ENCODE measurements around the gene CTDSP1. TPM values are rescaled to one million over a fixed set of nuclear protein-coding genes. Genes with fewer than 3 reads are reported as not detected.

Gene CTDSP1
- total RNA-seq, 1 donor from 2014 or later = 41.8 TPM

DNA sequence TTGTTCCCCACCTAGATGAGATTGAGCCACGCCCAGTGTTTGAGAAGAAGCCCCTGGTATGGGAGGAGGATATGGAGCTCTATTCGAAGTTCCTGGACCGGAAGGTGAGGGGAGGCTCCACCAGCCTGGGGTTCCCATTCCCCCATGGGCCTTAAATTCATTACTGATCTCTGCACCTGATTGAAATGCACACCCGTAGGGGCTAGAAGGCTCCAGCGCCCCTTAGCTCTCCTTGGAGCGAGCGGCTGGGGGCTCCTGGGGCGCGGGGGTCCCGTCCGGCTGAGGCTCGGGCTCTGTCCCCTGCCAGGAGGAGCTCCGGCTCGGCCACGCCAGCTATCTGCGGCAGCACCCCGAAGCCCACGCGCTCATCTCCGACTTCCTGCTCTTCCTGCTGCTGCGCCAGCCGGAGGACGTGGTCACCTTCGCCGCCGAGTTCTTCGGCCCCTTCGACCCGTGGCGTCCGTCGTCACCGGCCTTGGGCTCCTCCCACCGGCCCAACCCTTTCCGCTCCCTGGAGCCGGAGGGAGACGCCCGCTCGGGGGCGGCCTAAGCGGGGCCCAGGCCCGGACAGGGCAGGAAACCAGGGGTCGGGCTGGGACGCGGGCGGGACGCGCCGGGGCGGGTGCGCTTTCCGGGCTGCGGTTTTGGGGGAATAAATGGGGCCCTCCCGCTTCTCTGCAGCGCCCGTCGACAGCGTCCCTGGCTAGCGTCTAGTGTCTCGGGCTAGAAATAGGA is 32.1 kb upstream of the CTDSP1 start:
- DNase-seq (ENCODE audit: low read depth) (peak; percentile 58), FAIRE-seq (no peak)
- H3K9me3 Mint-ChIP-seq (ENCODE audit: unreplicated experiment) = peaks cover 2% of the 10 kb centered on the region
- Histone ChIP-seq H3K4me2 (ENCODE audit: low read length) (peak overlapping the region; percentile 83), H3K9ac (ENCODE audit: low read length) (peak overlapping the region; percentile 68), H4K20me1 (ENCODE audit: insufficient read depth, low read length) (no peaks in the 10 kb centered on the region), H3K4me1 (ENCODE audit: insufficient read depth, low read length) (no peaks in the 10 kb centered on the region), H3K9me3 (ENCODE audit: insufficient read depth, low read depth, low read length) (peaks cover 6% of the 10 kb centered on the region), H3K79me2 (ENCODE audit: insufficient read depth, low read length) (no peaks in the 10 kb centered on the region), H2AFZ (ENCODE audit: low read depth, low read length) (peak overlapping the region; percentile 96), H3K27me3 (ENCODE audit: insufficient read depth, low read length) (peaks cover 3% of the 10 kb centered on the region), H3K36me3 (ENCODE audit: insufficient read depth, low read length) (no peaks in the 10 kb centered on the region), H3K4me3 (ENCODE audit: insufficient read depth, low read depth, low read length) (peak overlapping the region; percentile 55), H3K27ac (ENCODE audit: low read depth, low read length) (peak overlapping the region; percentile 7)
- no peaks in the 10 kb centered on the region for H3K4me1 Mint-ChIP-seq (ENCODE audit: low read depth, unreplicated experiment)
- TF ChIP-seq, protein P1, sequence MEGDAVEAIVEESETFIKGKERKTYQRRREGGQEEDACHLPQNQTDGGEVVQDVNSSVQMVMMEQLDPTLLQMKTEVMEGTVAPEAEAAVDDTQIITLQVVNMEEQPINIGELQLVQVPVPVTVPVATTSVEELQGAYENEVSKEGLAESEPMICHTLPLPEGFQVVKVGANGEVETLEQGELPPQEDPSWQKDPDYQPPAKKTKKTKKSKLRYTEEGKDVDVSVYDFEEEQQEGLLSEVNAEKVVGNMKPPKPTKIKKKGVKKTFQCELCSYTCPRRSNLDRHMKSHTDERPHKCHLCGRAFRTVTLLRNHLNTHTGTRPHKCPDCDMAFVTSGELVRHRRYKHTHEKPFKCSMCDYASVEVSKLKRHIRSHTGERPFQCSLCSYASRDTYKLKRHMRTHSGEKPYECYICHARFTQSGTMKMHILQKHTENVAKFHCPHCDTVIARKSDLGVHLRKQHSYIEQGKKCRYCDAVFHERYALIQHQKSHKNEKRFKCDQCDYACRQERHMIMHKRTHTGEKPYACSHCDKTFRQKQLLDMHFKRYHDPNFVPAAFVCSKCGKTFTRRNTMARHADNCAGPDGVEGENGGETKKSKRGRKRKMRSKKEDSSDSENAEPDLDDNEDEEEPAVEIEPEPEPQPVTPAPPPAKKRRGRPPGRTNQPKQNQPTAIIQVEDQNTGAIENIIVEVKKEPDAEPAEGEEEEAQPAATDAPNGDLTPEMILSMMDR (IDR thresholded peaks at IDR 0.05; ENCODE audit: insufficient read depth, low read depth, low read length) = no peak
- H3K27me3 Mint-ChIP-seq (ENCODE audit: low read depth, unreplicated experiment) = peaks cover 14% of the 10 kb centered on the region
- H3K27ac Mint-ChIP-seq (ENCODE audit: unreplicated experiment) = no peak overlapping the region
- H3K4me3 Mint-ChIP-seq (ENCODE audit: unreplicated experiment) = no peak overlapping the region
- no peaks in the 10 kb centered on the region for H3K36me3 Mint-ChIP-seq (ENCODE audit: low read depth, unreplicated experiment)

DNA sequence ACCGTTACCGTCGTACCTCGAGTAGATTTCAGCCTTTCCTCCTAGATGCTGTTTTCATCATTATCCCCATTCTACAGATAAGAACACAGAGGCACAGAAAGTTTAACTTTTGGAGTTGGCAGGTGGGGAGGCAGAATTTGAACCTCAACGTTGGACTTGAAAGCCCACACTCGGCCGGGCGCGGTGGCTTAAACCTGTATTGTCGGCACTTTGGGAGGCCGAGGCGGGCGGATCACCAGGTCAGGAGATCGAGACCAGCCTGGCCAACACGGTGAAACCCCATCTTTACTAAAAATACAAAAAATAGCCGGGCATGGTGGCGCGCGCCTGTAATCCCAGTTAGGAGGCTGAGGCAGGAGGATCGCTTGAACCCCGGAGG is 31.5 kb upstream of the CTDSP1 start:
- H3K4me3 ChIP-seq (ENCODE audit: insufficient read depth, low read depth, low read length) = peak overlapping the region; percentile 55
- H3K4me3 Mint-ChIP-seq (ENCODE audit: unreplicated experiment) = peak overlapping the region; percentile 20
- peaks cover 14% of the 10 kb centered on the region for H3K27me3 Mint-ChIP-seq (ENCODE audit: low read depth, unreplicated experiment)

More for the DNA sequence above, 31.5 kb upstream of the CTDSP1 start:
- Histone ChIP-seq H3K9ac (ENCODE audit: low read length) (peak overlapping the region; percentile 68), H2AFZ (ENCODE audit: low read depth, low read length) (peak overlapping the region; percentile 96), H4K20me1 (ENCODE audit: insufficient read depth, low read length) (no peaks in the 10 kb centered on the region), H3K9me3 (ENCODE audit: insufficient read depth, low read depth, low read length) (peaks cover 6% of the 10 kb centered on the region), H3K27me3 (ENCODE audit: insufficient read depth, low read length) (peaks cover 3% of the 10 kb centered on the region), H3K36me3 (ENCODE audit: insufficient read depth, low read length) (no peaks in the 10 kb centered on the region), H3K4me2 (ENCODE audit: low read length) (peak overlapping the region; percentile 83), H3K4me1 (ENCODE audit: insufficient read depth, low read length) (no peaks in the 10 kb centered on the region), H3K79me2 (ENCODE audit: insufficient read depth, low read length) (no peaks in the 10 kb centered on the region), H3K27ac (ENCODE audit: low read depth, low read length) (peak overlapping the region; percentile 7)
- TF ChIP-seq, protein P1 (IDR thresholded peaks at IDR 0.05; ENCODE audit: insufficient read depth, low read depth, low read length) = no peak
- TF ChIP-seq EZH2 (IDR thresholded peaks at IDR 0.05; ENCODE audit: insufficient read depth, low read length) = no peak
- DNase-seq (ENCODE audit: low read depth) (no peak), FAIRE-seq (no peak)
- no peak overlapping the region for H3K27ac Mint-ChIP-seq (ENCODE audit: unreplicated experiment)
- peaks cover 2% of the 10 kb centered on the region for H3K9me3 Mint-ChIP-seq (ENCODE audit: unreplicated experiment)
- H3K4me1 Mint-ChIP-seq (ENCODE audit: low read depth, unreplicated experiment) = no peaks in the 10 kb centered on the region
- H3K36me3 Mint-ChIP-seq (ENCODE audit: low read depth, unreplicated experiment) = no peaks in the 10 kb centered on the region

Measured in astrocyte (in vitro differentiated cells and primary cell).